Large intestine (tissue), 3 donors: Measurements from ENCODE around the gene NIPSNAP2. TPM values are rescaled to one million over a fixed set of nuclear protein-coding genes. Genes with fewer than 3 reads are reported as not detected.

Experiments used
- DNase-seq, 2 donors: peaks; one replicate each; pipeline versions ENCODE4 v3.0.0 to v3.0.0-alpha.2; 2013
- H3K27ac ChIP-seq: one replicate; pipeline ENCODE4 v1.5.1; 2013; ENCODE audit warnings: low read length
- H3K27me3 ChIP-seq: 2 replicates; pipeline ENCODE4 v1.6.1; 2013; ENCODE audit warnings: low read length; ENCODE audit not compliant: control insufficient read depth, insufficient read depth
- H3K36me3 ChIP-seq: 2 replicates; pipeline ENCODE4 v1.6.1; 2013; ENCODE audit warnings: low read length; ENCODE audit not compliant: control insufficient read depth, insufficient read depth
- H3K4me1 ChIP-seq: one replicate; pipeline ENCODE4 v1.6.1; 2013; ENCODE audit warnings: low read length; ENCODE audit not compliant: control insufficient read depth, insufficient read depth
- H3K4me3 ChIP-seq: one replicate; pipeline ENCODE4 v1.5.1; 2013; ENCODE audit warnings: low read length
- H3K9me3 ChIP-seq: one replicate; pipeline ENCODE4 v1.6.1; 2013; ENCODE audit warnings: mild to moderate bottlenecking, low read depth, low read length, moderate library complexity; ENCODE audit not compliant: control insufficient read depth
- WGBS: methylation state at CpG from one replicate; pipeline ENCODE4 v1.1.5; 2013; ENCODE audit warnings: low lambda C conversion rate; ENCODE audit not compliant: insufficient coverage; 5-methylcytosine and 5-hydroxymethylcytosine counted together
- polyA plus RNA-seq: library from polyadenylated mRNA; unstranded; fragments of 120-200 nt; gene quantifications from one replicate; pipeline ENCODE4 v1.2.1, GENCODE V29; 2013

The NIPSNAP2 gene
- polyA plus RNA-seq, 1 donor: 58.1 TPM

- no peak for DNase-seq
- no peak overlapping the region for H3K4me3 ChIP-seq
- H3K9me3 ChIP-seq: no peaks in the 10 kb centered on the region
- no peaks in the 10 kb centered on the region for H3K27me3 ChIP-seq
- H3K4me1 ChIP-seq: no peaks in the 10 kb centered on the region
- peaks cover 15% of the 10 kb centered on the region for H3K36me3 ChIP-seq
- WGBS: 100% methylated on average over 1 of the region's 7 CpGs
- H3K27ac ChIP-seq: no peak overlapping the region
Observed at GRCh38 chr7:55973747-55974250, 9.4 kb downstream of the NIPSNAP2 start.

- Histone ChIP-seq H3K9me3 (no peaks in the 10 kb centered on the region), H3K27me3 (no peaks in the 10 kb centered on the region), H3K36me3 (peaks cover 30% of the 10 kb centered on the region), H3K27ac (no peak overlapping the region), H3K4me3 (no peak overlapping the region), H3K4me1 (no peaks in the 10 kb centered on the region)
- no CpG with 5 or more reads among the region's 7 CpGs for WGBS
- no peak for DNase-seq
Observed at GRCh38 chr7:55975988-55976633, 11.7 kb downstream of the NIPSNAP2 start.

- H3K4me3 ChIP-seq: no peak overlapping the region
- H3K4me1 ChIP-seq: no peaks in the 10 kb centered on the region
- no peak for DNase-seq
- no peaks in the 10 kb centered on the region for H3K9me3 ChIP-seq
- H3K27me3 ChIP-seq: no peaks in the 10 kb centered on the region
- no peak overlapping the region for H3K27ac ChIP-seq
- H3K36me3 ChIP-seq: peaks cover 40% of the 10 kb centered on the region
- WGBS: 83% methylated on average over 2 of the region's 4 CpGs
Observed at GRCh38 chr7:55977831-55978230, 13.4 kb downstream of the NIPSNAP2 start.

GRCh38 chr7:55980266-55980665, 15.9 kb downstream of the NIPSNAP2 start:
- Histone ChIP-seq H3K4me3 (no peak overlapping the region), H3K27me3 (no peaks in the 10 kb centered on the region), H3K4me1 (no peaks in the 10 kb centered on the region), H3K36me3 (peaks cover 59% of the 10 kb centered on the region), H3K9me3 (no peaks in the 10 kb centered on the region), H3K27ac (no peak overlapping the region)
- no peak for DNase-seq
- WGBS: no CpG with 5 or more reads among the region's 3 CpGs

GRCh38 chr7:55983537-55983936, 19.2 kb downstream of the NIPSNAP2 start:
- Histone ChIP-seq H3K27ac (no peak overlapping the region), H3K27me3 (no peaks in the 10 kb centered on the region), H3K9me3 (no peaks in the 10 kb centered on the region), H3K4me1 (no peaks in the 10 kb centered on the region), H3K36me3 (peaks cover 68% of the 10 kb centered on the region), H3K4me3 (no peak overlapping the region)
- WGBS: no CpG with 5 or more reads among the region's 3 CpGs
- no peak for DNase-seq

- Histone ChIP-seq H3K36me3 (peaks cover 54% of the 10 kb centered on the region), H3K27me3 (no peaks in the 10 kb centered on the region), H3K4me1 (no peaks in the 10 kb centered on the region), H3K9me3 (no peaks in the 10 kb centered on the region), H3K27ac (no peak overlapping the region), H3K4me3 (no peak overlapping the region)
- DNase-seq: no peak
- no CpG with 5 or more reads among the region's 3 CpGs for WGBS
Observed at GRCh38 chr7:55992346-55992745, 28.0 kb downstream of the NIPSNAP2 start.

GRCh38 chr7:55996856-55997500, 32.6 kb downstream of the NIPSNAP2 start:
- no CpG with 5 or more reads among the region's 8 CpGs for WGBS
- Histone ChIP-seq H3K27me3 (no peaks in the 10 kb centered on the region), H3K4me3 (no peak overlapping the region), H3K36me3 (peaks cover 48% of the 10 kb centered on the region), H3K27ac (peak overlapping the region; percentile 28), H3K4me1 (peaks cover 8% of the 10 kb centered on the region), H3K9me3 (no peaks in the 10 kb centered on the region)
- DNase-seq: no peak

- Histone ChIP-seq H3K27me3 (no peaks in the 10 kb centered on the region), H3K4me3 (no peak overlapping the region), H3K9me3 (no peaks in the 10 kb centered on the region), H3K27ac (no peak overlapping the region), H3K36me3 (peaks cover 5% of the 10 kb centered on the region), H3K4me1 (peaks cover 25% of the 10 kb centered on the region)
- no CpG with 5 or more reads among the region's 4 CpGs for WGBS
- DNase-seq: no peak
Observed at GRCh38 chr7:56003749-56004148, 39.4 kb downstream of the NIPSNAP2 start.

- Histone ChIP-seq H3K27me3 (no peaks in the 10 kb centered on the region), H3K36me3 (peaks cover 17% of the 10 kb centered on the region), H3K9me3 (no peaks in the 10 kb centered on the region), H3K27ac (peak overlapping the region; percentile 89), H3K4me3 (no peak overlapping the region), H3K4me1 (peaks cover 18% of the 10 kb centered on the region)
- no CpG with 5 or more reads among the region's 4 CpGs for WGBS
- peak; percentile 95 to 98 for DNase-seq
Observed at GRCh38 chr7:56007167-56007652, 42.8 kb downstream of the NIPSNAP2 start.

GRCh38 chr7:56007891-56008290, 43.5 kb downstream of the NIPSNAP2 start:
- Histone ChIP-seq H3K27me3 (no peaks in the 10 kb centered on the region), H3K9me3 (no peaks in the 10 kb centered on the region), H3K27ac (peak overlapping the region; percentile 89), H3K4me3 (no peak overlapping the region), H3K4me1 (peaks cover 18% of the 10 kb centered on the region), H3K36me3 (peaks cover 17% of the 10 kb centered on the region)
- no peak for DNase-seq
- WGBS: no CpG with 5 or more reads among the region's 9 CpGs
